NCI-H2171 (cell line): ENCODE measurements around the gene BMPR1A.
"Not testable (repeated sequence)": the region's sequence is repeated elsewhere in the genome, so short reads cannot be mapped to it uniquely, and the experiment has no call there.

ENCODE experiments used
- DNase-seq: peaks from one replicate; lab custom pipeline; 2025; lab: John Stamatoyannopoulos, UW

The BMPR1A gene

DNA sequence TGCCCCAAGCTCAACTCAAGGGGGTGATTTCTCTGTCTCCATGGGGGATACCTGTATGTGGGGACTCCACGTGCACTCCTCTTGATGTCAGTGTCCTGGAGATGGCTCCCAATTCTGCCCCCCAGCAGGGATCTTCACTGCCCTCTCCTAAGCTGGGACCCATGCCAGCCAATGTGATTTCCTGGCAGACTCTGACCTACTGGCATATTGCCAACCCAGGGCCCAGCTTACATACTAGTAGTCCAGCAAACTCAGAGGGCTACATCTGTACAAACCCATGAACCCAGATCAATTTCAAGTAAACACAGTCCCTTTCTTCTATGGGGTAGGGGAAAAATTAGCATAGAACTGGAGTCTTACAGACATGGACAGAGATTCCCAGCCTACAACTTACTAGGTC lies 26.2 kb upstream of the BMPR1A start:
- no peak for DNase-seq

GRCh38 chr10:86732771-86733170 lies 23.6 kb upstream of the BMPR1A start:
- no peak for DNase-seq

GRCh38 chr10:86733260-86733671 lies 23.2 kb upstream of the BMPR1A start:
- no peak for DNase-seq

GRCh38 chr10:86734207-86734988 lies 22.0 kb upstream of the BMPR1A start:
- DNase-seq: no peak

DNA sequence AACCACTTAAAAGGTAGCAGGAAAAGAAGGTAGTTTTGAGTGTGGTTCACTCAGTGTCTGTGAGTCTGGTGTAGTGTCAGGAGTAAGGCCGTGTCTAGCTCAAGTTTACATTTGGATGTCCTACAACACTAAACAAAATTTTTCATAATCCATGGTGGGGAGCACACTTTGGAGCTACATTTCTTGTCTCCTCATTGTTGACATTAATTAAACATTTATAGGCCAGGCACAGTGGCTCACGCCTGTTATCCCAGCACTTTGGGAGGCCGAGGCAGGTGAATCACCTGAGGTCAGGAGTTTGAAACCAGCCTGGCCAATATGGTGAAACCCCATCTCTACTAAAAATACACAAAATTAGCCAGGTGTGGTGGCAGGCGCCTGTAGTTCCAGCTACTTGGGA lies 21.1 kb upstream of the BMPR1A start:
- DNase-seq: not testable (repeated sequence)

GRCh38 chr10:86742230-86742629 lies 14.2 kb upstream of the BMPR1A start:
- DNase-seq: no peak

DNA sequence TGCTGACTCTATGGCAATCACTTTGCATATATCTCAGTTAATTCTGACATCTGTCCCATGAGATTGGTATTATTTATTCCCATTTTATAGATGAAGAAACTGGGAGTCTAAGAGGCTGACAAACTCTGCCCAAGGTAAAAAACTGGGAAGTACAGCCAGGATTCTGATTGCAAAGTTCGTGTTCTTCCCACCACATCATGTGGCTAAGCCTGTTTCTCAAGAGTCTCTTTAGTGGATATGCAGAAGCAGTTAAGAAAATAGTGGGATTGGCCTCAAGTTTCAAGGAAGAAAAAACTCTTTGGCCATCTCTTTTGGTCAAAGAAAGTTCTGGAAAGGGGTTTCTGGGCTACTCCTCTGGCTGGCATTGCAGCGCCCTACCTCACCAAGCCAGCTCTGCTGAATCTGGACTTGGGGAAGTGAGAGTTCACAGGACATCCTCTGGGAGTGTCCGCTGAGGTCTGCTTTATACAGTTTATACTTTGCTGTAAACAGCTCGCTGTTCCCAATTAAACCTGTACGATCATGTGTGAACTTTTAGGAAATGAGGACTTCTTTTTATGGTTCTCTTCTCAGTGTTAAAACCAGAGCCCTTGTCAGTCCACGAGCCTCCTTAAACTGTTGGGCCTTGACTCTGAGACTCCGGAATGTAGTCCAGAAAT lies 12.2 kb upstream of the BMPR1A start:
- DNase-seq: no peak

DNA sequence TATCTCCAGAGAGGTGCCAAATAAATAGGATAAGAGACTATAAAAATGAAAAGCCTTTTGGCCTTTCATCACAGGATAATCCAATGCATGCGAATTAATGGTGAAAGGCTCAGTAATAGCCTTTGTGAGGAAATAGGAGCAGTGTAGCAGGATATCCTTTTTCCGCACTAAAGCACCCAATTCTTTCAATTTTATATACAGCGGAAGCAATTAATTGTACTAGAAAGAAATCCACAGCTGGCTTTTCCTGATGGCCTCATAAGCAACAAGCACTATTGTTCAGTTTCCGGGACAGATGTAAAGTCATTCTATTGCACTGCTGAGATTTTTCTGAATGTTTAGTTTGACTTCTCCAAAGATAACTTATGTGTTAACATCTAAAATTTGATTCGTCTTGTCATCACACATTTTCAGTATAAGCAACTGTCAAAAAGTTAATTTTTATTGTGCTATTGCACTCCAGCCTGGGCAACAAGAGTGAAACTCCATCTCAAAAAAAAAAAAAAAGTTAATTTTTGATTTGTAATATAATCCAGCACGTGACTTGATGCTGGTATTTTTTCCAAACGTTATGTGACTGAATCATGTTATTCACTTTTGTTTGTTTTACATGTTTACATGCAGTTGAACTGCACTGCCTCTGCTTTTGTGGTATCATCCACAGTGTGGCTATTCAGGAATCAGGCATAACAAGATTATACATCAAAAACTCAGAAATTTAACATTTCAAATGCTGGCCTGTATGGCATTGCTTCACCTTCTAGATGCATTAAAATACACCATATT lies 8.4 kb upstream of the BMPR1A start:
- DNase-seq: no peak

DNA sequence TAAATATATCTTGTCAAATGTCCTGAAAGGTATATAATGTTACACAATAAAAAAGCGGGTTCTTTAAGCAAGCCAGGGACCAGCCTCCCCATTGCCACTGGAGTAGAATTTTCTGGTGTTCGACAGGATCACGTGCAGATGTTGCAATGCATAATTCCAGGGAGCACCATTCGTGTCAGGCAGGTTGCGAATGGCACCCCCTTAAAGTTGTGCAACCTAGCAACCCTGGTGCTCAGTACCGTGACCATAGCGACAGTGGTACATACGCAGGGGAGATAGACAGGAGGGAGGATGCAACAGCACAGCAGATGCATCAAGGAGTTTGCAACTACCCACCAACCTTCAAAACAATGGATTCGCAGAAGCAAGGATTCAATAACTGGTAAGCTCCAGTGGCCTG lies 6.6 kb upstream of the BMPR1A start:
- no peak for DNase-seq

DNA sequence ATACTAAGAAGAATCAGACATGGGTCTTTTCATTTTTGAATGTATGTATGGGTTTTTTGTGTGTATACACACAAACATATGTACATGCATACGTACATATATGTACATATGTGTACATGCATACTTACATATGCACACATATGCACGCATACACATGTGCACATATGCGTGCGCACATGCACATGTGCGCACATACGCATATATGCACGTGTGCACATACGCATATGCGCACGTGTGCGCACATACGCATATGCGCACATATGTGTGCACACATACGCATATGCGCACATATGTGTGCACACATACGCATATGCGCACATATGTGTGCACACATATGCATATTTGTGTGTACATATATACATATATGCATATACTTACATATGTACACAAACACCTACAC lies 4.9 kb upstream of the BMPR1A start:
- DNase-seq: no peak

DNA sequence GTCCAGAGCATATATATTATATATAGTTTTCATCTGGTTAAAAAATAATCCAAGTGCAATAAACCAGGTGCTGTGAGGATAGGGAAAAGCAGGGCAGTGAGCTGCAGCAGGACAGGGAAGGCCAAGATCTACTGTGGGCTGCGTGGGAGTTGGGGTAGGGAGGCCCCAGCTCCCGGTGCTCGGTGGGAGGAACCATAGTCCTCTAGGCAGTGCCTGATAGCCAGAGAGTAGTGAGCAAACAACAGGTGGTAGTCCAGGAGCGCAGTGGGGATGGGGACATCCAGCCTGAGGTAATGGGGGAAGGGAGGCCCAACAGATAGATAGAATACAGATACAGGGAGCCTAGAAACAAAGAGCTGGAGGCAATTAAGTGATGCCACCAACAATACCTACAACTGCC lies 4.1 kb upstream of the BMPR1A start:
- no peak for DNase-seq

- DNase-seq: no peak
Measured at GRCh38 chr10:86753051-86753450, 3.4 kb upstream of the BMPR1A start.

GRCh38 chr10:86753638-86754434 lies 2.6 kb upstream of the BMPR1A start:
- no peak for DNase-seq

- no peak for DNase-seq
Measured at GRCh38 chr10:86755454-86755739, 1.0 kb upstream of the BMPR1A start.

GRCh38 chr10:86755740-86756510 lies 494 bp upstream of the BMPR1A start:
- DNase-seq: peak; percentile 83

GRCh38 chr10:86757113-86757972 lies 924 bp downstream of the BMPR1A start:
- DNase-seq: no peak

GRCh38 chr10:86758189-86759072 lies 2.0 kb downstream of the BMPR1A start:
- no peak for DNase-seq

- no peak for DNase-seq
Measured at GRCh38 chr10:86759073-86759672, 2.8 kb downstream of the BMPR1A start.

- DNase-seq: no peak
Measured at GRCh38 chr10:86763404-86763803, 7.0 kb downstream of the BMPR1A start.
